ENCODE data around the gene SEC24D. TPM values are rescaled to one million over a fixed set of nuclear protein-coding genes. Genes with fewer than 3 reads are reported as not detected.

The SEC24D gene
- total RNA-seq, 1 experiment from 2014 or later = 13.4 TPM

GRCh38 chr4:118759481-118759880, 76.4 kb downstream of the SEC24D start:
- ChIA-PET CTCF (interaction anchor here (0.7 kb wide), 1 partner anchor 11 kb away, joined by 3 read pairs; no protein-coding TSS in a partner anchor), POLR2A (no interaction called here)
- Histone ChIP-seq H3K27ac (ENCODE audit: low read length) (no peak overlapping the region), H3K27me3 (ENCODE audit: control insufficient read depth, insufficient read depth, low read length) (no peaks in the 10 kb centered on the region), H3K4me1 (ENCODE audit: control insufficient read depth, insufficient read depth, low read length) (no peaks in the 10 kb centered on the region), H3K9me3 (ENCODE audit: control insufficient read depth, insufficient read depth, low read depth, low read length) (no peaks in the 10 kb centered on the region), H3K36me3 (ENCODE audit: control insufficient read depth, insufficient read depth, low read length) (no peaks in the 10 kb centered on the region), H3K4me3 (ENCODE audit: low read depth in 2 of 2, low read length in 2 of 2) (no peak overlapping the region)
- in situ Hi-C loops (cut with HindIII; ENCODE audit: low pct_unique_long_range_greater_than_20kb, low sequenced_read_pairs) = no loop called here
- ATAC-seq (no peak), DNase-seq (ENCODE audit: low read depth, low spot score) (no peak)
- no peak for TF ChIP-seq SIN3A (IDR thresholded peaks at IDR 0.05; ENCODE audit: borderline replicate concordance, insufficient read depth, low read depth, low read length)
- no peak for TF ChIP-seq TCF7L2 (IDR thresholded peaks at IDR 0.05; ENCODE audit: low read depth, low read length)
- no peak for TF ChIP-seq POLR2AphosphoS5 (IDR thresholded peaks at IDR 0.05; ENCODE audit: low read depth, low read length)
- TF ChIP-seq REST (IDR thresholded peaks at IDR 0.05; ENCODE audit: insufficient read depth in 1 of 2, low read depth in 2 of 2, low read length in 1 of 2) = no peak
- TF ChIP-seq CTCF (IDR thresholded peaks at IDR 0.05) = no peak
- intact Hi-C loops (cut with micrococcal nuclease; ENCODE audit: unreplicated experiment) = no loop called here
- BruUV-seq (replicated peaks) = no TSS peak

- Histone ChIP-seq H3K27ac (ENCODE audit: low read length) (no peak overlapping the region), H3K36me3 (ENCODE audit: control insufficient read depth, insufficient read depth, low read length) (no peaks in the 10 kb centered on the region), H3K27me3 (ENCODE audit: control insufficient read depth, insufficient read depth, low read length) (no peaks in the 10 kb centered on the region), H3K4me1 (ENCODE audit: control insufficient read depth, insufficient read depth, low read length) (no peaks in the 10 kb centered on the region), H3K4me3 (ENCODE audit: low read depth in 2 of 2, low read length in 2 of 2) (no peak overlapping the region), H3K9me3 (ENCODE audit: control insufficient read depth, insufficient read depth, low read depth, low read length) (no peaks in the 10 kb centered on the region)
- intact Hi-C loops (cut with micrococcal nuclease; ENCODE audit: unreplicated experiment) (no loop called here), in situ Hi-C loops (cut with HindIII; ENCODE audit: low pct_unique_long_range_greater_than_20kb, low sequenced_read_pairs) (no loop called here)
- ChIA-PET CTCF (no interaction called here), POLR2A (no interaction called here)
- DNase-seq (ENCODE audit: low read depth, low spot score) (no peak), ATAC-seq (no peak)
- no TSS peak for BruUV-seq (replicated peaks)
- TF ChIP-seq POLR2AphosphoS5 (IDR thresholded peaks at IDR 0.05; ENCODE audit: low read depth, low read length) (no peak), REST (IDR thresholded peaks at IDR 0.05; ENCODE audit: insufficient read depth in 1 of 2, low read depth in 2 of 2, low read length in 1 of 2) (no peak), TCF7L2 (IDR thresholded peaks at IDR 0.05; ENCODE audit: low read depth, low read length) (no peak), SIN3A (IDR thresholded peaks at IDR 0.05; ENCODE audit: borderline replicate concordance, insufficient read depth, low read depth, low read length) (no peak), CTCF (IDR thresholded peaks at IDR 0.05) (no peak)
These were observed 77.6 kb downstream of the SEC24D start for GRCh38 chr4:118758293-118758692.

Measured in Panc1 (cell line).